IMR-90 (cell line): ENCODE data around the gene FRMPD4. TPM values are rescaled to one million over a fixed set of nuclear protein-coding genes. Genes with fewer than 3 reads are reported as not detected.

ENCODE experiments used
- ATAC-seq: fragments of 200-7000 bp; cut with Tn5 transposase; 2 replicates; pipeline ENCODE4 v1.9.1; 2020; ENCODE audit warnings: low read depth, mild to moderate bottlenecking, moderate library complexity
- BruUV-seq: library from RNA; stranded (reverse); fragments of 400-500 nt; replicated peaks from 2 replicates; lab custom pipeline; 2021; lab: Mats Ljungman, UMichigan
- CTCF ChIA-PET: fragments of 300-600 bp; formaldehyde crosslinking; extraction: SDS; loops from one replicate; lab custom pipeline; 2021; ENCODE audit warnings: antibody characterized with exemption; lab: Yijun Ruan, JAX
- POLR2A ChIA-PET: fragments of 300-600 bp; sonication (Branson Sonifier 250); formaldehyde crosslinking; loops from one replicate; lab custom pipeline; 2022; ENCODE audit warnings: antibody characterized with exemption; ENCODE audit not compliant: unreplicated experiment; lab: Charles Lee
- DNase-seq: peaks from one replicate; pipeline ENCODE4 v3.0.0; 2013
- H2AFZ ChIP-seq: replicated peaks from 2 replicates; pipeline ENCODE3; 2013; ENCODE audit warnings: low read length, mild to moderate bottlenecking; ENCODE audit not compliant: poor library complexity
- H2AK5ac ChIP-seq: 2 replicates; pipeline ENCODE4 v1.6.1; 2013; ENCODE audit warnings: low read depth, low read length, inconsistent platforms
- H2AK9ac ChIP-seq: replicated peaks from 2 replicates; pipeline ENCODE3; 2013; ENCODE audit warnings: mild to moderate bottlenecking, low read depth, low read length, moderate library complexity; ENCODE audit not compliant: poor library complexity
- H2BK120ac ChIP-seq: 2 replicates; pipeline ENCODE4 v1.6.1; 2013; ENCODE audit warnings: low read depth, low read length, inconsistent platforms
- H2BK15ac ChIP-seq: 3 replicates; pipeline ENCODE4 v1.6.1; 2013; ENCODE audit warnings: low read depth, low read length, inconsistent platforms
- H2BK20ac ChIP-seq: 2 replicates; pipeline ENCODE4 v1.6.1; 2013; ENCODE audit warnings: low read depth, mild to moderate bottlenecking, inconsistent platforms, low read length, moderate library complexity
- H2BK5ac ChIP-seq: 2 replicates; pipeline ENCODE4 v1.6.1; 2013; ENCODE audit warnings: mild to moderate bottlenecking, low read depth, low read length, inconsistent platforms; ENCODE audit not compliant: poor library complexity, severe bottlenecking
- H3K14ac ChIP-seq: replicated peaks from 2 replicates; pipeline ENCODE4 v1.6.1; 2013; ENCODE audit warnings: low read depth, low read length, inconsistent platforms
- H3K18ac ChIP-seq: 2 replicates; pipeline ENCODE4 v1.6.1; 2013; ENCODE audit warnings: low read depth, low read length, control low read depth
- H3K23ac ChIP-seq: 2 replicates; pipeline ENCODE4 v1.6.1; 2013; ENCODE audit warnings: low read depth, low read length, inconsistent platforms
- H3K27ac ChIP-seq: 2 replicates; pipeline ENCODE4 v1.5.1; 2013; ENCODE audit warnings: mild to moderate bottlenecking, control low read depth, low read length; ENCODE audit not compliant: insufficient read depth
- H3K27me3 ChIP-seq: 2 replicates; pipeline ENCODE4 v1.6.1; 2013; ENCODE audit warnings: low read length; ENCODE audit not compliant: control insufficient read depth, insufficient read depth
- H3K36me3 ChIP-seq: 2 replicates; pipeline ENCODE4 v1.6.1; 2013; ENCODE audit warnings: low read length, mixed read lengths; ENCODE audit not compliant: control insufficient read depth, insufficient read depth
- H3K4ac ChIP-seq: 2 replicates; pipeline ENCODE4 v1.6.1; 2013; ENCODE audit warnings: low read depth, low read length, inconsistent platforms
- H3K4me1 ChIP-seq: 2 replicates; pipeline ENCODE4 v1.6.1; 2013; ENCODE audit warnings: low read length, mixed read lengths; ENCODE audit not compliant: control insufficient read depth, insufficient read depth
- H3K4me2 ChIP-seq: 2 replicates; pipeline ENCODE4 v1.6.1; 2013; ENCODE audit warnings: low read depth, mild to moderate bottlenecking, control low read depth, low read length, moderate library complexity
- H3K4me3 ChIP-seq: 2 replicates; pipeline ENCODE4 v1.5.1; 2013; ENCODE audit warnings: low read depth, mild to moderate bottlenecking, control low read depth, low read length, moderate library complexity; ENCODE audit not compliant: insufficient read depth
- H3K56ac ChIP-seq: 2 replicates; pipeline ENCODE4 v1.6.1; 2013; ENCODE audit warnings: low read length, inconsistent platforms; ENCODE audit not compliant: insufficient read depth; ENCODE audit errors: extremely low read depth
- H3K79me1 ChIP-seq, 2 experiments: 2 replicates each; pipeline ENCODE4 v1.6.1; 2013; ENCODE audit warnings: low read length in 2 of 2, inconsistent platforms in 1 of 2, low read depth in 1 of 2
- H3K9ac ChIP-seq: 2 replicates; pipeline ENCODE4 v1.6.1; 2013; ENCODE audit warnings: low read depth, low read length, control low read depth
- H3K9me1 ChIP-seq: 2 replicates; pipeline ENCODE4 v1.6.1; 2013; ENCODE audit warnings: low read length, inconsistent platforms; ENCODE audit not compliant: insufficient read depth
- H3K9me3 ChIP-seq: 2 replicates; pipeline ENCODE4 v1.6.1; 2013; ENCODE audit warnings: low read length; ENCODE audit not compliant: control insufficient read depth, insufficient read depth
- H4K20me1 ChIP-seq: 2 replicates; pipeline ENCODE4 v1.6.1; 2013; ENCODE audit warnings: low read length, inconsistent platforms; ENCODE audit not compliant: insufficient read depth
- H4K5ac ChIP-seq: 2 replicates; pipeline ENCODE4 v1.6.1; 2013; ENCODE audit warnings: mild to moderate bottlenecking, low read depth, low read length, control low read depth
- H4K8ac ChIP-seq, 2 experiments: 2 replicates each; pipeline ENCODE4 v1.6.1; 2013; ENCODE audit warnings: low read depth in 2 of 2, low read length in 2 of 2, control low read depth in 1 of 2, inconsistent platforms in 1 of 2
- H4K91ac ChIP-seq: 2 replicates; pipeline ENCODE4 v1.6.1; 2013; ENCODE audit warnings: low read depth, low read length, inconsistent platforms; ENCODE audit not compliant: insufficient read depth
- BHLHE40 ChIP-seq: fragments of 150-350 bp; IDR thresholded peaks from 2 replicates; pipeline ENCODE4 v1.6.1; 2016; ENCODE audit warnings: mild to moderate bottlenecking, low read depth, low read length
- CEBPB ChIP-seq: IDR thresholded peaks from 2 replicates; pipeline ENCODE4 v1.6.1; 2012; ENCODE audit warnings: low read depth, low read length, improper control_type of control experiment
- CHD1 ChIP-seq: IDR thresholded peaks from 2 replicates; pipeline ENCODE4 v1.6.1; 2012; ENCODE audit warnings: low read depth, low read length, improper control_type of control experiment
- FOS ChIP-seq: fragments of 150-350 bp; IDR thresholded peaks from 2 replicates; pipeline ENCODE4 v1.6.1; 2016; ENCODE audit warnings: low read depth, low read length
- MAFK ChIP-seq: IDR thresholded peaks from 2 replicates; pipeline ENCODE4 v1.6.1; 2012; ENCODE audit warnings: low read depth, low read length, improper control_type of control experiment
- MAZ ChIP-seq: IDR thresholded peaks from 2 replicates; pipeline ENCODE4 v1.6.1; 2012; ENCODE audit warnings: low read depth, mild to moderate bottlenecking, low read length, improper control_type of control experiment, moderate library complexity, borderline replicate concordance
- MXI1 ChIP-seq: IDR thresholded peaks from 2 replicates; pipeline ENCODE4 v1.6.1; 2012; ENCODE audit warnings: low read depth, mild to moderate bottlenecking, low read length, moderate library complexity, borderline replicate concordance
- NFE2L2 ChIP-seq: fragments of 150-350 bp; IDR thresholded peaks from 2 replicates; pipeline ENCODE4 v1.6.1; 2016; ENCODE audit warnings: low read depth, mild to moderate bottlenecking, low read length
- POLR2A ChIP-seq: IDR thresholded peaks from 2 replicates; pipeline ENCODE4 v1.6.1; 2012; ENCODE audit warnings: mild to moderate bottlenecking, low read depth, low read length
- RAD21 ChIP-seq: IDR thresholded peaks from 2 replicates; pipeline ENCODE4 v1.6.1; 2012; ENCODE audit warnings: low read length, improper control_type of control experiment
- RCOR1 ChIP-seq: IDR thresholded peaks from 2 replicates; pipeline ENCODE4 v1.6.1; 2012; ENCODE audit warnings: mild to moderate bottlenecking, low read length, improper control_type of control experiment; ENCODE audit not compliant: insufficient replicate concordance
- RFX5 ChIP-seq: IDR thresholded peaks from 2 replicates; pipeline ENCODE4 v1.8.0; 2012; ENCODE audit warnings: low read depth, mild to moderate bottlenecking, low read length, moderate library complexity
- SMC3 ChIP-seq: fragments of 150-350 bp; IDR thresholded peaks from 2 replicates; pipeline ENCODE4 v1.6.1; 2016; ENCODE audit warnings: low read depth, mild to moderate bottlenecking, antibody characterized with exemption, low read length, moderate library complexity
- WGBS, 2 experiments: methylation state at CpG; one replicate each; pipeline versions ENCODE4 v1.1.5 to v1.1.7; 2013; ENCODE audit warnings: missing lambda C conversion rate in 2 of 2; ENCODE audit not compliant: insufficient read length in 1 of 2; ENCODE audit errors: extremely low coverage in 2 of 2; 5-methylcytosine and 5-hydroxymethylcytosine counted together
- dilution Hi-C: fragments of 300-500 bp; cut with HindIII; formaldehyde crosslinking; loops from one replicate; pipeline ENCODE4 v1.14.3; 2018; ENCODE audit warnings: low sequenced_read_pairs; ENCODE audit not compliant: unreplicated experiment
- in situ Hi-C: fragments of 300-500 bp; cut with MboI; formaldehyde crosslinking; loops from 3 replicates; pipeline ENCODE4 v1.14.3; 2019; ENCODE audit warnings: low sequenced_read_pairs, inconsistent platforms, mixed read lengths
- intact Hi-C: fragments of 100-400 bp; cut with micrococcal nuclease; formaldehyde crosslinking; loops from 2 replicates; pipeline ENCODE4 v1.10.0; 2022
- polyA plus RNA-seq, 3 experiments: library from polyadenylated mRNA; depleted of rRNA; stranded (reverse); fragments of >200 nt; gene quantifications; 2 replicates each; pipeline ENCODE4 v1.2.3, GENCODE V29; 2012; ENCODE audit warnings: low replicate concordance in 1 of 3
- total RNA-seq: library from RNA; depleted of rRNA; stranded (reverse); fragments of >200 nt; gene quantifications from 2 replicates; pipeline ENCODE4 v1.2.3, GENCODE V29; 2012
- TF ChIP-seq, protein P1 (sequence below): fragments of 150-350 bp; IDR thresholded peaks from 2 replicates; pipeline ENCODE4 v1.6.1; 2017; ENCODE audit warnings: mild to moderate bottlenecking, antibody characterized with exemption, low read length, low read depth
- TF ChIP-seq, protein P2 (sequence below): fragments of 150-350 bp; IDR thresholded peaks from 2 replicates; pipeline ENCODE4 v1.6.1; 2016; ENCODE audit warnings: low read depth, mild to moderate bottlenecking, low read length, moderate library complexity, borderline replicate concordance
- TF ChIP-seq, protein P3 (sequence below): conservative IDR thresholded peaks from 2 replicates; pipeline ENCODE4 v1.5.1; 2012; ENCODE audit warnings: mild to moderate bottlenecking, low read depth, low read length, improper control_type of control experiment

FRMPD4 gene
- total and polyA plus RNA-seq, 2 of the 4 experiments (the other 2 are of a cell fraction), result 0.53 to 1.1 TPM

DNA sequence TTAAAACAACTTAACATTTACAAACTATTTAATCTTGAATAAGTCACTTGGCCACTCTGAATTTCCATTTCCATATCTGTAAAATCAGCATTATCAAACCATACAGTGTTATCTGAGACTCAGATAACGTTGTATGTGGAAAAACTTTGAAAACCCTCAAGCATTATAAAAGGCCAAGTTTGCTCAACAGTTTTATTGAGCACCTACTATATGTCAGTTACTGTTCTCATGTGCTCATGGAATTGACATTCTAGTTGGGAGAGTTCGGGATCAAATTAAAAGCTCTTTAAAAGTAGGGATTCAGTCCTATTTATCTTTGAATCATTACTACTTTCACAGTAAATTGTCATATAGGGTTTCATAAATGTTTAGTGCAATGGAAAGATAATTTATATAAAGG lies 97.9 kb downstream of the FRMPD4 start:
- in situ Hi-C loops, result no loop called here
- Histone ChIP-seq H3K18ac (no peak overlapping the region), H2BK120ac (no peak overlapping the region), H3K36me3 (no peaks in the 10 kb centered on the region), H3K4me2 (no peak overlapping the region), H3K27ac (no peak overlapping the region), H2BK15ac (no peak overlapping the region), H4K8ac (no peak overlapping the region), H2AK5ac (no peak overlapping the region), H2AK9ac (no peak overlapping the region), H4K91ac (no peak overlapping the region), H3K4me3 (no peak overlapping the region), H3K9me3 (no peaks in the 10 kb centered on the region), H3K56ac (no peak overlapping the region), H4K20me1 (no peaks in the 10 kb centered on the region), H3K4ac (no peak overlapping the region), H4K5ac (no peak overlapping the region), H2BK5ac (no peak overlapping the region), H3K27me3 (no peaks in the 10 kb centered on the region), H3K9ac (no peak overlapping the region), H3K79me1 (no peaks in the 10 kb centered on the region; a peak in 1 of 4 replicates), H3K23ac (no peak overlapping the region), H3K4me1 (0 out of 2 replicates have a peak, but pooled peaks cover 2% of the 10 kb centered on the region), H3K9me1 (no peaks in the 10 kb centered on the region), H2BK20ac (no peak overlapping the region), H2AFZ (no peak overlapping the region), H3K14ac (no peak overlapping the region)
- ChIA-PET POLR2A (no interaction called here), CTCF (no interaction called here)
- ATAC-seq (no peak), DNase-seq (no peak)
- dilution Hi-C loops, result no loop called here
- WGBS, 2 experiments, result no CpG with 5 or more reads among the region's 2 CpGs
- intact Hi-C loops, result no loop called here
- no TSS peak for BruUV-seq
- TF ChIP-seq, protein P1, sequence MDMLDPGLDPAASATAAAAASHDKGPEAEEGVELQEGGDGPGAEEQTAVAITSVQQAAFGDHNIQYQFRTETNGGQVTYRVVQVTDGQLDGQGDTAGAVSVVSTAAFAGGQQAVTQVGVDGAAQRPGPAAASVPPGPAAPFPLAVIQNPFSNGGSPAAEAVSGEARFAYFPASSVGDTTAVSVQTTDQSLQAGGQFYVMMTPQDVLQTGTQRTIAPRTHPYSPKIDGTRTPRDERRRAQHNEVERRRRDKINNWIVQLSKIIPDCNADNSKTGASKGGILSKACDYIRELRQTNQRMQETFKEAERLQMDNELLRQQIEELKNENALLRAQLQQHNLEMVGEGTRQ, result no peak
- TF ChIP-seq CEBPB (no peak), BHLHE40 (no peak), RAD21 (no peak), RCOR1 (no peak), SMC3 (no peak), MXI1 (no peak), MAZ (no peak), CHD1 (no peak), FOS (no peak), RFX5 (no peak), NFE2L2 (no peak), MAFK (no peak), POLR2A (no peak)
- TF ChIP-seq, protein P2, sequence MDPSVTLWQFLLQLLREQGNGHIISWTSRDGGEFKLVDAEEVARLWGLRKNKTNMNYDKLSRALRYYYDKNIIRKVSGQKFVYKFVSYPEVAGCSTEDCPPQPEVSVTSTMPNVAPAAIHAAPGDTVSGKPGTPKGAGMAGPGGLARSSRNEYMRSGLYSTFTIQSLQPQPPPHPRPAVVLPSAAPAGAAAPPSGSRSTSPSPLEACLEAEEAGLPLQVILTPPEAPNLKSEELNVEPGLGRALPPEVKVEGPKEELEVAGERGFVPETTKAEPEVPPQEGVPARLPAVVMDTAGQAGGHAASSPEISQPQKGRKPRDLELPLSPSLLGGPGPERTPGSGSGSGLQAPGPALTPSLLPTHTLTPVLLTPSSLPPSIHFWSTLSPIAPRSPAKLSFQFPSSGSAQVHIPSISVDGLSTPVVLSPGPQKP, result no peak
- TF ChIP-seq, protein P3, sequence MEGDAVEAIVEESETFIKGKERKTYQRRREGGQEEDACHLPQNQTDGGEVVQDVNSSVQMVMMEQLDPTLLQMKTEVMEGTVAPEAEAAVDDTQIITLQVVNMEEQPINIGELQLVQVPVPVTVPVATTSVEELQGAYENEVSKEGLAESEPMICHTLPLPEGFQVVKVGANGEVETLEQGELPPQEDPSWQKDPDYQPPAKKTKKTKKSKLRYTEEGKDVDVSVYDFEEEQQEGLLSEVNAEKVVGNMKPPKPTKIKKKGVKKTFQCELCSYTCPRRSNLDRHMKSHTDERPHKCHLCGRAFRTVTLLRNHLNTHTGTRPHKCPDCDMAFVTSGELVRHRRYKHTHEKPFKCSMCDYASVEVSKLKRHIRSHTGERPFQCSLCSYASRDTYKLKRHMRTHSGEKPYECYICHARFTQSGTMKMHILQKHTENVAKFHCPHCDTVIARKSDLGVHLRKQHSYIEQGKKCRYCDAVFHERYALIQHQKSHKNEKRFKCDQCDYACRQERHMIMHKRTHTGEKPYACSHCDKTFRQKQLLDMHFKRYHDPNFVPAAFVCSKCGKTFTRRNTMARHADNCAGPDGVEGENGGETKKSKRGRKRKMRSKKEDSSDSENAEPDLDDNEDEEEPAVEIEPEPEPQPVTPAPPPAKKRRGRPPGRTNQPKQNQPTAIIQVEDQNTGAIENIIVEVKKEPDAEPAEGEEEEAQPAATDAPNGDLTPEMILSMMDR, result no peak
